ENCODE results near the gene MUSTN1.

DNA sequence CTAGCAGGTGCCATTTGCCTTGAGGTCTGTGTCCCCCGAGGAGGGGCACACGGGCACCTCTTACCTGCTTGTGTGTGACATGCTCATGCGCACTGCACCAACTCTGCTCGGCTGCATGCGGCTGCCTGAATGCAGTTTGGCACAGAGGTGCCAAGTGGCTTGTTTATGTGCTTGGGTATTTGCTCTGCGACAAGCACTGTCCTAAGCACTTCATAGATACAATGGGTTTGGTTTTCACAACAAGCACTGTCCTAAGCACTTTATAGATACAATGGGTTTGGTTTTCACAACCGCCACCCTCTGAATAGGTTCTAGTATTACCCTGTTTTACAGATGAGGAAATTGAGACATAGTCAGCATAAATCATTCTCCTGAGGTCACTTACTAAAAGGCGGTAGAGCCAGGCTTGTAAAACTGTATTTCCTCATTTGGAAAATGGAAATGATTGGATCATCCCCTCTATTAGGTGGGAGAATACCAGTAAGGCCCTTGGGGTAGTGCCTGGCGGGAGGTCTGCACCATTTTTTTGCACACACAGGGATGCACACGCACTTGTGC lies 4.8 kb downstream of the MUSTN1 start:
- TF ChIP-seq, protein P1, sequence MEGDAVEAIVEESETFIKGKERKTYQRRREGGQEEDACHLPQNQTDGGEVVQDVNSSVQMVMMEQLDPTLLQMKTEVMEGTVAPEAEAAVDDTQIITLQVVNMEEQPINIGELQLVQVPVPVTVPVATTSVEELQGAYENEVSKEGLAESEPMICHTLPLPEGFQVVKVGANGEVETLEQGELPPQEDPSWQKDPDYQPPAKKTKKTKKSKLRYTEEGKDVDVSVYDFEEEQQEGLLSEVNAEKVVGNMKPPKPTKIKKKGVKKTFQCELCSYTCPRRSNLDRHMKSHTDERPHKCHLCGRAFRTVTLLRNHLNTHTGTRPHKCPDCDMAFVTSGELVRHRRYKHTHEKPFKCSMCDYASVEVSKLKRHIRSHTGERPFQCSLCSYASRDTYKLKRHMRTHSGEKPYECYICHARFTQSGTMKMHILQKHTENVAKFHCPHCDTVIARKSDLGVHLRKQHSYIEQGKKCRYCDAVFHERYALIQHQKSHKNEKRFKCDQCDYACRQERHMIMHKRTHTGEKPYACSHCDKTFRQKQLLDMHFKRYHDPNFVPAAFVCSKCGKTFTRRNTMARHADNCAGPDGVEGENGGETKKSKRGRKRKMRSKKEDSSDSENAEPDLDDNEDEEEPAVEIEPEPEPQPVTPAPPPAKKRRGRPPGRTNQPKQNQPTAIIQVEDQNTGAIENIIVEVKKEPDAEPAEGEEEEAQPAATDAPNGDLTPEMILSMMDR (IDR thresholded peaks at IDR 0.05), result no peak
- no peak for TF ChIP-seq POLR2A (IDR thresholded peaks at IDR 0.05)
- TF ChIP-seq POLR2AphosphoS5 (IDR thresholded peaks at IDR 0.05; ENCODE audit: insufficient read depth in 1 of 2, low read depth in 1 of 2), result no peak
